Ammon's horn (tissue), 1 donor: ENCODE measurements around the gene MOK.

ENCODE experiments used
- DNase-seq: peaks from one replicate; pipeline ENCODE4 v3.0.0-alpha.2; 2016; ENCODE audit warnings: low spot score

The MOK gene

GRCh38 chr14:102180248-102180998 lies 124.5 kb downstream of the MOK start:
- DNase-seq: no peak
